PC-9 (cell line): ENCODE measurements around the gene LYSMD2. TPM values are rescaled to one million over a fixed set of nuclear protein-coding genes. Genes with fewer than 3 reads are reported as not detected.

ENCODE experiments used
- BruUV-seq: library from RNA; stranded (reverse); fragments of 400-500 nt; replicated peaks from 2 replicates; lab custom pipeline; 2021; lab: Mats Ljungman, UMichigan
- CTCF ChIA-PET: fragments of 300-600 bp; sonication (Branson Sonifier 250); formaldehyde crosslinking; loops from one replicate; lab custom pipeline; 2022; ENCODE audit warnings: antibody characterized with exemption; lab: Charles Lee
- POLR2A ChIA-PET: fragments of 300-600 bp; sonication (Branson Sonifier 250); formaldehyde crosslinking; loops from one replicate; lab custom pipeline; 2022; ENCODE audit warnings: antibody characterized with exemption; ENCODE audit not compliant: unreplicated experiment; lab: Charles Lee
- DNase-seq, 2 experiments: peaks; one replicate each; pipeline versions ENCODE4 v3.0.0 to v3.0.0-alpha.2; 2015 to 2022; ENCODE audit warnings: mixed read lengths in 1 of 2
- H2AFZ ChIP-seq: fragments of 200-600 bp; sonication (generic); 2 replicates; pipeline ENCODE4 v1.8.1; 2017; ENCODE audit warnings: antibody characterized with exemption
- H3F3A ChIP-seq: fragments of 200-600 bp; sonication (generic); 2 replicates; pipeline ENCODE4 v1.8.1; 2017; ENCODE audit warnings: antibody characterized with exemption, mild to moderate bottlenecking, low read depth; ENCODE audit not compliant: insufficient read depth
- H3K27ac ChIP-seq: fragments of 200-600 bp; sonication (generic); 2 replicates; pipeline ENCODE4 v1.6.1; 2016; ENCODE audit warnings: mixed run types
- H3K27me3 ChIP-seq: fragments of 200-600 bp; sonication (generic); 2 replicates; pipeline ENCODE4 v1.6.1; 2016; ENCODE audit warnings: low read depth, mixed run types; ENCODE audit not compliant: insufficient read depth
- H3K36me3 ChIP-seq: fragments of 200-600 bp; sonication (generic); 2 replicates; pipeline ENCODE4 v1.6.1; 2016; ENCODE audit warnings: low read depth, mixed run types
- H3K4me1 ChIP-seq: fragments of 200-600 bp; sonication (generic); replicated peaks from 2 replicates; pipeline ENCODE4 v1.6.1; 2016; ENCODE audit warnings: mixed run types; ENCODE audit not compliant: insufficient read depth
- H3K4me2 ChIP-seq: fragments of 200-600 bp; sonication (generic); 2 replicates; pipeline ENCODE4 v1.6.1; 2017; ENCODE audit warnings: mixed run types
- H3K4me3 ChIP-seq: fragments of 200-600 bp; sonication (generic); 2 replicates; pipeline ENCODE4 v1.6.1; 2016; ENCODE audit warnings: mixed run types
- H3K79me2 ChIP-seq: fragments of 200-600 bp; sonication (generic); 2 replicates; pipeline ENCODE4 v1.6.1; 2017; ENCODE audit warnings: low read depth, mixed run types
- H3K9me2 ChIP-seq: fragments of 200-600 bp; sonication (generic); 2 replicates; pipeline ENCODE4 v1.8.1; 2017; ENCODE audit warnings: mild to moderate bottlenecking; ENCODE audit not compliant: insufficient read depth
- H3K9me3 ChIP-seq: fragments of 200-600 bp; sonication (generic); 2 replicates; pipeline ENCODE4 v1.8.1; 2016; ENCODE audit warnings: low read depth; ENCODE audit not compliant: insufficient read depth
- H4K20me1 ChIP-seq: fragments of 200-600 bp; sonication (generic); 2 replicates; pipeline ENCODE4 v1.8.1; 2017; ENCODE audit not compliant: insufficient read depth
- CTCF ChIP-seq: fragments of 200-600 bp; sonication (generic); conservative IDR thresholded peaks from 2 replicates; pipeline ENCODE4 v1.6.1; 2017; ENCODE audit warnings: mixed run types, antibody characterized with exemption, mild to moderate bottlenecking, moderate library complexity
- EZH2 ChIP-seq: fragments of 200-600 bp; sonication (generic); IDR thresholded peaks from 2 replicates; pipeline ENCODE4 v1.8.0; 2017; ENCODE audit warnings: antibody characterized with exemption, low read depth
- intact Hi-C: fragments of 100-400 bp; cut with micrococcal nuclease; formaldehyde crosslinking; loops from one replicate; pipeline ENCODE4 v1.10.0; 2022; ENCODE audit not compliant: unreplicated experiment
- total RNA-seq: library from RNA; stranded (reverse); gene quantifications from 2 replicates; pipeline ENCODE4 v1.2.3, GENCODE V29; 2021

The LYSMD2 gene
- total RNA-seq, 1 experiment from 2014 or later, result 11.1 TPM

GRCh38 chr15:51731549-51732267 lies 5.7 kb downstream of the LYSMD2 start:
- POLR2A ChIA-PET, result no interaction called here
- H3K27ac ChIP-seq, result peak overlapping the region; percentile 19; the same call in 1 of the 2 replicates
- peaks cover 4% of the 10 kb centered on the region; the same call in 1 of the 2 replicates for H3K79me2 ChIP-seq
- H3K9me3 ChIP-seq, result no peaks in the 10 kb centered on the region
- peak in 1 of 2 experiments; percentile 13 for DNase-seq
- TF ChIP-seq CTCF, result no peak
- TF ChIP-seq EZH2, result no peak
- no peaks in the 10 kb centered on the region for H4K20me1 ChIP-seq
- H3K9me2 ChIP-seq, result no peaks in the 10 kb centered on the region
- CTCF ChIA-PET, result interaction anchor here (0.7 kb wide), 1 partner anchor 12 kb away, joined by 3 read pairs; no protein-coding TSS in a partner anchor
- H3K4me3 ChIP-seq, result 0 out of 2 replicates have a peak overlapping the region, but pooled peaks have one; percentile 29
- H3K36me3 ChIP-seq, result no peaks in the 10 kb centered on the region
- peak overlapping the region; percentile 47; the same call in 1 of the 2 replicates for H3K4me2 ChIP-seq
- intact Hi-C loops, result no loop called here
- H2AFZ ChIP-seq, result no peak overlapping the region
- BruUV-seq, result no TSS peak
- peaks cover 16% of the 10 kb centered on the region for H3K4me1 ChIP-seq
- no peaks in the 10 kb centered on the region for H3K27me3 ChIP-seq
- peaks cover 5% of the 10 kb centered on the region; the same call in 1 of the 2 replicates for H3F3A ChIP-seq

- Histone ChIP-seq H3K4me1 (peaks cover 15% of the 10 kb centered on the region; the same call in 1 of the 2 replicates), H3K4me3 (no peak overlapping the region), H3K36me3 (no peaks in the 10 kb centered on the region), H2AFZ (no peak overlapping the region), H3K4me2 (no peak overlapping the region), H3K27me3 (no peaks in the 10 kb centered on the region), H3K9me2 (no peaks in the 10 kb centered on the region), H3F3A (peaks cover 8% of the 10 kb centered on the region; the same call in 1 of the 2 replicates), H4K20me1 (no peaks in the 10 kb centered on the region), H3K79me2 (no peaks in the 10 kb centered on the region), H3K9me3 (no peaks in the 10 kb centered on the region), H3K27ac (no peak overlapping the region)
- TF ChIP-seq EZH2 (no peak), CTCF (no peak)
- CTCF ChIA-PET, result interaction anchor here (0.6 kb wide), 1 partner anchor 34 kb away, joined by 3 read pairs; no protein-coding TSS in a partner anchor
- DNase-seq, result no peak
- intact Hi-C loops, result no loop called here
- POLR2A ChIA-PET, result no interaction called here
- no TSS peak for BruUV-seq
These were observed 10.1 kb downstream of the LYSMD2 start for GRCh38 chr15:51727141-51727897.

DNA sequence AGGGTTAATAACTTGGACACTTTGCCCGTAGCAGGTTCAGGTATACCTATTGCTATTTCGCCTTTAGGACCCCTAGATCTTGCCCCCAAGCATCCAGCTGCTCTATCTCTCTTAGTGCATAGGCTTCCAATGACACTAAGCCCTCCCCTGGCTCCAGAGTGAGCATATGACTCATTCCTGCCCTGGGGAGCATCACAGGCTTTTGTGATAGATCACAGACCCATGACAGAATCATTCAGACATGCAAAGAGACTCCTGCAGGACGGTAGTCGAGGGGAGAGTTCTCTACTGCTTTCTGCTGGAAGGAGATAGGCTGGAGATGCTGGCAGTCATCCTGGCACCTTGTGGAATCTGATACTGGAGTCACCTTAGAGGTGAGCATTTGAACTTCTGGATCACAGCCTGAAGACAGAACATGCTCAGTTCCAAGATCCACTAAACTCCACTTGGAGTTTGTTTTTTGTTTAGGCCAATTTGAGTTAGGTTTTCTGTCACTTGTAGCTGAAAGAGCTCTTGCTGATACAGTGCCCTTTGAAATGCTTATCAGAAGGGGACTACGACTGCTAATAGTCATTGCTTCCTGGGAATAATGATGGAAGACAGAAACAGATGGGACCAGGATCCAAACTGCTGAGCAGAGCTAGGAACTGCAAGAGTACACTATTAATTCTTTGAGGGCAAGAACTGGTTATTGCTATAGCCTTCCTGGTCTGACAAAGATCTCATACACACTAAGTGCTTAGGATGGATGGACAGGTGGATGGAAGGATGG lies 11.0 kb downstream of the LYSMD2 start:
- ChIA-PET POLR2A (no interaction called here), CTCF (interaction anchor here (0.6 kb wide), 1 partner anchor 33 kb away, joined by 3 read pairs; no protein-coding TSS in a partner anchor)
- Histone ChIP-seq H3K4me1 (peaks cover 15% of the 10 kb centered on the region; the same call in 1 of the 2 replicates), H3F3A (peaks cover 8% of the 10 kb centered on the region; the same call in 1 of the 2 replicates), H3K27ac (no peak overlapping the region), H3K9me3 (no peaks in the 10 kb centered on the region), H3K27me3 (no peaks in the 10 kb centered on the region), H2AFZ (no peak overlapping the region), H3K9me2 (no peaks in the 10 kb centered on the region), H3K4me2 (no peak overlapping the region), H3K36me3 (no peaks in the 10 kb centered on the region), H4K20me1 (no peaks in the 10 kb centered on the region), H3K79me2 (no peaks in the 10 kb centered on the region), H3K4me3 (no peak overlapping the region)
- intact Hi-C loops, result no loop called here
- no TSS peak for BruUV-seq
- DNase-seq, result peak; percentile 75 to 85
- no peak for TF ChIP-seq CTCF
- no peak for TF ChIP-seq EZH2
